Natural killer cell (primary cell): ENCODE results near the gene WDFY3. TPM values are rescaled to one million over a fixed set of nuclear protein-coding genes. Genes with fewer than 3 reads are reported as not detected.

Experiments
- ATAC-seq, 3 donors: fragments of 150-1000 bp in 2 of 3; fragments of 200-7000 bp in 1 of 3; cut with Tn5 transposase; 1 replicate in 1 of 3; 2 replicates in 2 of 3; pipeline ENCODE4 v1.10.0; 2021; ENCODE audit warnings: mild to moderate bottlenecking in 2 of 3, moderate library complexity in 2 of 3
- DNase-seq, 2 donors: peaks; one replicate each; pipeline versions ENCODE4 v3.0.0 to v3.0.0-alpha.2; 2013 to 2021; ENCODE audit warnings: mixed read lengths in 1 of 2
- H3K27ac ChIP-seq: one replicate; pipeline ENCODE4 v1.5.1; 2013; ENCODE audit warnings: mild to moderate bottlenecking, low read length
- H3K27me3 ChIP-seq: one replicate; pipeline ENCODE4 v1.6.1; 2013; ENCODE audit warnings: low read length; ENCODE audit not compliant: control insufficient read depth, insufficient read depth
- H3K36me3 ChIP-seq: one replicate; pipeline ENCODE4 v1.6.1; 2013; ENCODE audit warnings: low read length; ENCODE audit not compliant: control insufficient read depth, insufficient read depth
- H3K4me1 ChIP-seq: one replicate; pipeline ENCODE4 v1.6.1; 2013; ENCODE audit warnings: low read length; ENCODE audit not compliant: control insufficient read depth, insufficient read depth
- H3K4me3 ChIP-seq: one replicate; pipeline ENCODE4 v1.5.1; 2013; ENCODE audit warnings: low read length
- H3K9me3 ChIP-seq: one replicate; pipeline ENCODE4 v1.6.1; 2013; ENCODE audit warnings: low read length; ENCODE audit not compliant: control insufficient read depth, insufficient read depth
- H3K27ac Mint-ChIP-seq, 2 donors: one replicate each; pipeline ENCODE4 v1.8.0; 2022; ENCODE audit warnings: mild to moderate bottlenecking in 2 of 2, mixed read lengths in 2 of 2, moderate library complexity in 1 of 2
- H3K27me3 Mint-ChIP-seq, 2 donors: one replicate each; pipeline ENCODE4 v1.8.0; 2022; ENCODE audit warnings: low read depth in 2 of 2, mixed read lengths in 2 of 2
- H3K36me3 Mint-ChIP-seq: one replicate; pipeline ENCODE4 v1.8.0; 2022; ENCODE audit warnings: mixed read lengths
- H3K4me1 Mint-ChIP-seq, 2 donors: one replicate each; pipeline ENCODE4 v1.8.0; 2022; ENCODE audit warnings: mixed read lengths in 2 of 2
- H3K4me3 Mint-ChIP-seq: one replicate; pipeline ENCODE4 v1.8.0; 2022; ENCODE audit warnings: mild to moderate bottlenecking, moderate library complexity, mixed read lengths
- H3K9me3 Mint-ChIP-seq, 2 donors: one replicate each; pipeline ENCODE4 v1.8.0; 2022; ENCODE audit warnings: mixed read lengths in 2 of 2
- WGBS: methylation state at CpG from one replicate; pipeline ENCODE4 v1.1.7; 2013; ENCODE audit warnings: missing lambda C conversion rate; ENCODE audit not compliant: insufficient coverage; 5-methylcytosine and 5-hydroxymethylcytosine counted together
- intact Hi-C: fragments of 100-400 bp; cut with micrococcal nuclease; formaldehyde crosslinking; loops from one replicate; pipeline ENCODE4 v1.14.2; 2022
- total RNA-seq, 4 donors: library from RNA; stranded (reverse); fragments of 120-200 nt in 1 of 4; gene quantifications; one replicate each; pipeline versions ENCODE4 v1.2.3 to v1.2.4, GENCODE V29; 2013 to 2022
- TF ChIP-seq, protein P1 (sequence below): fragments of 200-600 bp; IDR thresholded peaks from one replicate; pipeline ENCODE4 v1.8.0; 2022; ENCODE audit warnings: antibody characterized with exemption

Gene WDFY3
- total RNA-seq, 3 donors from 2014 or later (not counting 1 experiment from before 2014, with no cell fraction given): 2.5 to 7.2 (median 6.0) TPM

DNA sequence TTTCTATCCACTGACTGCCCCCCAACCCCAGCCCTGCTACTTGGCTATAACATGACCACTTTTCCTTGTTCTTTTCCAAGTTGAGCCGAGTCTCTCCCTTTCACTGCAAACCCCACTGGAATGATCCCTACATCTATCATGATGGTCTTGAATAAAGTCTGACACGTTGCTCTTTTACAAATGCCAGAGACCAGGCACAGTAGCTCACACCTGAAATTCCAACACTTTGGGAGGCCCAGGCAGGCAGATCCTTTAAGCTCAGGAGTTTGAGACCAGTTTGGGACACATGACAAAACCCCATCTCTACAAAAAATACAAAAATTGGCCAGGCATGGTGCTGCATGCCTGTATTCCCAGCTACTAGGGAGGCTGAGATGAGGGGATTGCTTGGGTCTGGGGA, 100.9 kb downstream of the WDFY3 start:
- WGBS: 82% methylated on average over 2 of the region's 2 CpGs
- H3K4me1 Mint-ChIP-seq: no peaks in the 10 kb centered on the region
- H3K4me3 Mint-ChIP-seq: no peak overlapping the region
- peaks cover 3 to 4% of the 10 kb centered on the region in 2 donors for H3K9me3 Mint-ChIP-seq
- TF ChIP-seq, protein P1, sequence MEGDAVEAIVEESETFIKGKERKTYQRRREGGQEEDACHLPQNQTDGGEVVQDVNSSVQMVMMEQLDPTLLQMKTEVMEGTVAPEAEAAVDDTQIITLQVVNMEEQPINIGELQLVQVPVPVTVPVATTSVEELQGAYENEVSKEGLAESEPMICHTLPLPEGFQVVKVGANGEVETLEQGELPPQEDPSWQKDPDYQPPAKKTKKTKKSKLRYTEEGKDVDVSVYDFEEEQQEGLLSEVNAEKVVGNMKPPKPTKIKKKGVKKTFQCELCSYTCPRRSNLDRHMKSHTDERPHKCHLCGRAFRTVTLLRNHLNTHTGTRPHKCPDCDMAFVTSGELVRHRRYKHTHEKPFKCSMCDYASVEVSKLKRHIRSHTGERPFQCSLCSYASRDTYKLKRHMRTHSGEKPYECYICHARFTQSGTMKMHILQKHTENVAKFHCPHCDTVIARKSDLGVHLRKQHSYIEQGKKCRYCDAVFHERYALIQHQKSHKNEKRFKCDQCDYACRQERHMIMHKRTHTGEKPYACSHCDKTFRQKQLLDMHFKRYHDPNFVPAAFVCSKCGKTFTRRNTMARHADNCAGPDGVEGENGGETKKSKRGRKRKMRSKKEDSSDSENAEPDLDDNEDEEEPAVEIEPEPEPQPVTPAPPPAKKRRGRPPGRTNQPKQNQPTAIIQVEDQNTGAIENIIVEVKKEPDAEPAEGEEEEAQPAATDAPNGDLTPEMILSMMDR: no peak
- intact Hi-C loops: no loop called here
- H3K4me3 ChIP-seq: no peak overlapping the region
- DNase-seq: no peak
- ATAC-seq: no peak
- no peaks in the 10 kb centered on the region for H3K4me1 ChIP-seq
- H3K9me3 ChIP-seq: no peaks in the 10 kb centered on the region
- H3K27me3 ChIP-seq: no peaks in the 10 kb centered on the region
- H3K27ac ChIP-seq: no peak overlapping the region
- H3K27me3 Mint-ChIP-seq: no peaks in the 10 kb centered on the region
- H3K36me3 ChIP-seq: no peaks in the 10 kb centered on the region
- H3K27ac Mint-ChIP-seq: no peak overlapping the region
- no peaks in the 10 kb centered on the region for H3K36me3 Mint-ChIP-seq

DNA sequence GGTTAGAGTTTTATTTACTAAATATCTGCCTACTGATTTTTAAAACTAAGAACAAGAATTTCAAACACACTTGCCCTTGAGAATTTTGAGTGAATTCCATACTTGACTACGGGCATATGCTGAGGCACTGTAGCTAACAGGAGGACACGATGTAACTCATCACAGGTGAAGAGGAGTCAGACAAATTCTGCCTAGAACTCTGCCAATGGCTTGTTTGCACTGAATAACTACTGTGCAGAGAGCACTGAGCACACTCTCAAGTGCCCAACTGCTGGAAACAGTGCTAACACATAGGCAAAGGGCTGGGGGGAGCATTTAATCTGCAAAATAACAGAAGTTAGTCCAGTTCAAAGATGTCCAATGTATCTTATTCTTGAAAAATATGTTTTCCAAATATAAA, 104.4 kb downstream of the WDFY3 start:
- Mint-ChIP-seq H3K4me3 (no peak overlapping the region), H3K27ac (no peak overlapping the region), H3K4me1 (no peaks in the 10 kb centered on the region), H3K9me3 (peaks cover 9 to 16% of the 10 kb centered on the region in 2 donors), H3K27me3 (no peaks in the 10 kb centered on the region), H3K36me3 (no peaks in the 10 kb centered on the region)
- Histone ChIP-seq H3K9me3 (peaks cover 2% of the 10 kb centered on the region), H3K36me3 (no peaks in the 10 kb centered on the region), H3K4me3 (no peak overlapping the region), H3K4me1 (no peaks in the 10 kb centered on the region), H3K27me3 (no peaks in the 10 kb centered on the region), H3K27ac (no peak overlapping the region)
- 84% methylated on average over 2 of the region's 2 CpGs for WGBS
- ATAC-seq (no peak), DNase-seq (no peak)
- intact Hi-C loops: no loop called here
- TF ChIP-seq, protein P1: no peak

DNA sequence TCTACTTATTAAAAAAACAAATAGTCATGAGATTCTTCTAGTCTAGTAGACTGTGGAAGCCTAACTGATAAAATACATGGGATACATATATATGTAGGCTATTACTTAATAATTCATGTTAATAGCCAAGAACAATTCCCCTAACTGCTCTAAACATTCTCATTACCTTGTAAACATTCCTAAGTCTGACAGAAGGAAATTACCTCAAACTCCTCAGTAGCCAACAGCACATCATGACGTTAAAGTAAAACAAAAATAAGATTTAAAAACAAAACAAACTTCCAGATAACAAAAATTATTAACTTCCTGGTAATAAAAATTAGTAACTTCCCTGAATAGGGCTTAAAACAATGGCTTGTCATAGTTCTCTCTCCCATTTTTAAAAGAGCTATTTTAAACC, 109.2 kb downstream of the WDFY3 start:
- no peak for ATAC-seq
- peaks cover 7 to 16% of the 10 kb centered on the region in 2 donors for H3K9me3 Mint-ChIP-seq
- H3K9me3 ChIP-seq: peaks cover 6% of the 10 kb centered on the region
- H3K27me3 ChIP-seq: no peaks in the 10 kb centered on the region
- no peaks in the 10 kb centered on the region for H3K36me3 Mint-ChIP-seq
- 88% methylated on average over 1 of the region's 1 CpG for WGBS
- H3K27ac ChIP-seq: no peak overlapping the region
- TF ChIP-seq, protein P1: no peak
- intact Hi-C loops: no loop called here
- no peak overlapping the region for H3K4me3 Mint-ChIP-seq
- H3K4me1 ChIP-seq: no peaks in the 10 kb centered on the region
- H3K4me1 Mint-ChIP-seq: no peaks in the 10 kb centered on the region
- no peaks in the 10 kb centered on the region for H3K36me3 ChIP-seq
- no peak overlapping the region for H3K4me3 ChIP-seq
- H3K27me3 Mint-ChIP-seq: no peaks in the 10 kb centered on the region
- H3K27ac Mint-ChIP-seq: no peak overlapping the region
- no peak for DNase-seq

DNA sequence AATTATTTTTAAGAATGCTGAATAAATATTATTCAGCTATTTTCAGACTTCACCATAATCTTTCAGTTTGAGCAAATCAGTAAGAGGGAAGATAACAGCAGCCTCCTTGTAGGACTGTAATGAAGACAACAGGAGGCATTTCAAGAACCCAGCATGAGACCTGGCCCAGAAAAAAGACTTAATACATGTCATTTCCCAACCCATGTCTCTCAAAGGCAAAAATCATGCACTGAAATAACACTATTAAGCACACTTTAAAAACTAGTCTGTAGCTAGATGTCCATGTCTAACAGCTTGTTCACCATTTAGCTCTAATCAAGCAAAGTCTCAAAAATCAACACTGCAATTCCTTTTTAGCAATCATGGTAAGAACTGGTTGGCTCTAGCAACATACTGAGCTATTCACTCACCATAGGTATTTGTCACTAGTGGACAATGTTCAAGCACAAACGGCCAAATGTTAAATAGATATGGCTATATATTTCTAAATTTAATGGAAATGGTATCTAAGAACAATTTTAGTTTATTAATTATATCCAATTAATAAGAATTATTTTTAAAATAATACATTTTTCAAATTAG, 109.9 kb downstream of the WDFY3 start:
- no peaks in the 10 kb centered on the region for H3K36me3 ChIP-seq
- H3K9me3 Mint-ChIP-seq: peaks cover 7 to 16% of the 10 kb centered on the region in 2 donors
- H3K27ac Mint-ChIP-seq: no peak overlapping the region
- H3K4me3 Mint-ChIP-seq: no peak overlapping the region
- no peaks in the 10 kb centered on the region for H3K4me1 ChIP-seq
- H3K27me3 ChIP-seq: no peaks in the 10 kb centered on the region
- WGBS: no CpG with 5 or more reads among the region's 1 CpG
- no peaks in the 10 kb centered on the region for H3K36me3 Mint-ChIP-seq
- no peak overlapping the region for H3K4me3 ChIP-seq
- DNase-seq (no peak), ATAC-seq (no peak)
- H3K27me3 Mint-ChIP-seq: no peaks in the 10 kb centered on the region
- intact Hi-C loops: no loop called here
- H3K27ac ChIP-seq: no peak overlapping the region
- TF ChIP-seq, protein P1: no peak
- peaks cover 6% of the 10 kb centered on the region for H3K9me3 ChIP-seq
- H3K4me1 Mint-ChIP-seq: no peaks in the 10 kb centered on the region
